ENCODE results near the gene LPAR4.

DNA sequence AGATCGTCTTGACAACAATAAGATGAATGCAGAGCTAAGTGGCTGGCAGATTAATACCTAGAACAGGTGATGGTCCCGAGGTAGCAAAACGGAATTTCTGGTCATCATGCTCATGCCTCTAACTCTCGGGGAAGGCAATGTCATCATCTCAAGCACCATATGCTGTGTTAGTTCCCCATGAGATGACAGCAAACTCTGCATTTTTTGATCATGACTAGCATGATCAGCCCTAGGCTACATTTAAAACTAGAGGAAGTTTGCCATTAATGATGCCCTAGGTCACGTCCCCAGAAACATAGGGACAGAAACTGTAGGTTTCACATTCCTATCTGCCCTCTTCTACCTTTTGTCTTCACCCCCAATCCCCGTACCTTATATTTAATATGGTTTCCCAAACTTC, 11.6 kb downstream of the LPAR4 start:
- TF ChIP-seq, protein P1, sequence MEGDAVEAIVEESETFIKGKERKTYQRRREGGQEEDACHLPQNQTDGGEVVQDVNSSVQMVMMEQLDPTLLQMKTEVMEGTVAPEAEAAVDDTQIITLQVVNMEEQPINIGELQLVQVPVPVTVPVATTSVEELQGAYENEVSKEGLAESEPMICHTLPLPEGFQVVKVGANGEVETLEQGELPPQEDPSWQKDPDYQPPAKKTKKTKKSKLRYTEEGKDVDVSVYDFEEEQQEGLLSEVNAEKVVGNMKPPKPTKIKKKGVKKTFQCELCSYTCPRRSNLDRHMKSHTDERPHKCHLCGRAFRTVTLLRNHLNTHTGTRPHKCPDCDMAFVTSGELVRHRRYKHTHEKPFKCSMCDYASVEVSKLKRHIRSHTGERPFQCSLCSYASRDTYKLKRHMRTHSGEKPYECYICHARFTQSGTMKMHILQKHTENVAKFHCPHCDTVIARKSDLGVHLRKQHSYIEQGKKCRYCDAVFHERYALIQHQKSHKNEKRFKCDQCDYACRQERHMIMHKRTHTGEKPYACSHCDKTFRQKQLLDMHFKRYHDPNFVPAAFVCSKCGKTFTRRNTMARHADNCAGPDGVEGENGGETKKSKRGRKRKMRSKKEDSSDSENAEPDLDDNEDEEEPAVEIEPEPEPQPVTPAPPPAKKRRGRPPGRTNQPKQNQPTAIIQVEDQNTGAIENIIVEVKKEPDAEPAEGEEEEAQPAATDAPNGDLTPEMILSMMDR (IDR thresholded peaks at IDR 0.05): no peak
- TF ChIP-seq POLR2A (IDR thresholded peaks at IDR 0.05): no peak
